HCT116 (cell line): ENCODE results near the gene TSPAN14.

Source experiments
- CTCF ChIP-seq, 3 experiments: fragments of 200-600 bp in 1 of 3; sonication (generic) in 1 of 3; IDR thresholded peaks in 2 of 3; conservative IDR thresholded peaks in 1 of 3; 2 replicates each; pipeline ENCODE4 v1.5.1; 2012 to 2017; ENCODE audit warnings: low read depth in 2 of 3, low read length in 2 of 3, antibody characterized with exemption in 1 of 3, borderline replicate concordance in 1 of 3, control low read depth in 1 of 3, mild to moderate bottlenecking in 1 of 3, mixed read lengths in 1 of 3, mixed run types in 1 of 3, moderate library complexity in 1 of 3; ENCODE audit not compliant: insufficient read depth in 1 of 3
- POLR2A ChIP-seq: IDR thresholded peaks from 2 replicates; pipeline ENCODE4 v1.7.0; 2011; ENCODE audit warnings: borderline replicate concordance; ENCODE audit not compliant: insufficient read depth, insufficient read length; ENCODE audit errors: extremely low read depth
- POLR2AphosphoS5 ChIP-seq: IDR thresholded peaks from 2 replicates; pipeline ENCODE4 v1.6.1; 2011; ENCODE audit warnings: mild to moderate bottlenecking, low read depth, low read length, moderate library complexity

GRCh38 chr10:80487421-80487785 lies 33.3 kb downstream of the TSPAN14 start:
- TF ChIP-seq POLR2A (no peak), CTCF (IDR thresholded peaks at IDR 0.05 in 2 of 3, conservative IDR thresholded peaks at IDR 0.05 in 1 of 3; ENCODE audit: borderline replicate concordance in 1 of 3, insufficient read depth in 1 of 3, low read depth in 2 of 3, low read length in 2 of 3) (no peak), POLR2AphosphoS5 (no peak)
